GM21526 (cell line): Measurements from ENCODE around the gene LIF.
"Not testable (repeated sequence)": the region's sequence is repeated elsewhere in the genome, so short reads cannot be mapped to it uniquely, and the experiment has no call there.

Experiments used
- ATAC-seq: cut with Tn5 transposase; IDR thresholded peaks from one replicate; pipeline ENCODE4 v1.9.1; 2021; ENCODE audit warnings: moderate library complexity; ENCODE audit not compliant: unreplicated experiment, low FRiP score

LIF gene

GRCh38 chr22:30228509-30229359 lies 17.8 kb downstream of the LIF start:
- no peak for ATAC-seq

- ATAC-seq, result no peak
Measured at GRCh38 chr22:30227438-30228228, 18.9 kb downstream of the LIF start.

- no peak for ATAC-seq
Measured at GRCh38 chr22:30226192-30226832, 20.2 kb downstream of the LIF start.

GRCh38 chr22:30225220-30225927 lies 21.2 kb downstream of the LIF start:
- ATAC-seq, result no peak

GRCh38 chr22:30224161-30224857 lies 22.2 kb downstream of the LIF start:
- no peak for ATAC-seq

GRCh38 chr22:30223303-30223702 lies 23.3 kb downstream of the LIF start:
- no peak for ATAC-seq

- ATAC-seq, result no peak
Measured at GRCh38 chr22:30222321-30222720, 24.2 kb downstream of the LIF start.

- ATAC-seq, result no peak
Measured at GRCh38 chr22:30221121-30221992, 25.2 kb downstream of the LIF start.

GRCh38 chr22:30220338-30221012 lies 26.1 kb downstream of the LIF start:
- no peak for ATAC-seq

GRCh38 chr22:30219668-30220278 lies 26.8 kb downstream of the LIF start:
- ATAC-seq, result no peak

GRCh38 chr22:30219049-30219654 lies 27.4 kb downstream of the LIF start:
- ATAC-seq, result no peak

GRCh38 chr22:30217698-30218560 lies 28.6 kb downstream of the LIF start:
- no peak for ATAC-seq

- ATAC-seq, result no peak
Measured at GRCh38 chr22:30216710-30217109, 29.8 kb downstream of the LIF start.

GRCh38 chr22:30216272-30216671 lies 30.3 kb downstream of the LIF start:
- not testable (repeated sequence) for ATAC-seq

GRCh38 chr22:30214703-30215407 lies 31.7 kb downstream of the LIF start:
- no peak for ATAC-seq

GRCh38 chr22:30212996-30213441 lies 33.5 kb downstream of the LIF start:
- no peak for ATAC-seq
